ENCODE data around the gene MTF2. TPM values are rescaled to one million over a fixed set of nuclear protein-coding genes. Genes with fewer than 3 reads are reported as not detected.

Gene MTF2
- total and polyA plus RNA-seq, 9 of the 15 experiments (the other 6 are each of a cell fraction or from before 2014, with no cell fraction given), result 29.3 to 124 (median 57.7) TPM

- TF ChIP-seq BCLAF1 (IDR thresholded peaks at IDR 0.05; ENCODE audit: borderline replicate concordance in 1 of 2, control insufficient read depth in 1 of 2, low read depth in 2 of 2, low read length in 1 of 2) (0 out of 4 replicates have a peak, but pooled peaks of 1 of the 2 experiments have one; percentile 32), PCBP1 (IDR thresholded peaks at IDR 0.05; ENCODE audit: low read depth, low read length, poor library complexity, severe bottlenecking) (peak; percentile 89), IRF1 (CRISPR knock-in tag; IDR thresholded peaks at IDR 0.05; ENCODE audit: borderline replicate concordance) (no peak), DDX20 (tag; IDR thresholded peaks at IDR 0.05; ENCODE audit: low read depth) (no peak), ZNF174 (CRISPR knock-in tag; IDR thresholded peaks at IDR 0.05) (no peak), ZNF140 (CRISPR knock-in tag; IDR thresholded peaks at IDR 0.05) (no peak), HMBOX1 (IDR thresholded peaks at IDR 0.05) (no peak; the same call in 1 of the 2 replicates), FOXK2 (conservative IDR thresholded peaks at IDR 0.05 in 1 of 2, IDR thresholded peaks at IDR 0.05 in 1 of 2; ENCODE audit: low read depth in 2 of 2) (peak in 1 of 2 experiments; percentile 11; a peak in 1 of 4 replicates), ZNF280B (CRISPR knock-in tag; IDR thresholded peaks at IDR 0.05) (no peak), THRAP3 (IDR thresholded peaks at IDR 0.05; ENCODE audit: borderline replicate concordance) (no peak), POLR2AphosphoS5 (IDR thresholded peaks at IDR 0.05; ENCODE audit: control insufficient read depth, insufficient read depth, low read depth, low read length) (no peak; the same call in none of the 2 replicates), TCF3 (CRISPR knock-in tag; IDR thresholded peaks at IDR 0.05) (no peak), E2F1 (CRISPR knock-in tag; IDR thresholded peaks at IDR 0.05) (peak; percentile 71; the same call in 1 of the 2 replicates), RCOR1 (IDR thresholded peaks at IDR 0.05; ENCODE audit: borderline replicate concordance in 1 of 2, low read depth in 2 of 2, low read length in 2 of 2) (peak; percentile 14 to 24; a peak in 1 of 4 replicates), BRCA1 (IDR thresholded peaks at IDR 0.05) (no peak), BRCA1 (CRISPR knock-in tag; IDR thresholded peaks at IDR 0.05) (no peak), SIN3B (IDR thresholded peaks at IDR 0.05; ENCODE audit: low read depth) (no peak)
Observed at GRCh38 chr1:93179886-93180722, 101.0 kb downstream of the MTF2 start, which contains the start of gene TMED5 (continued).

All from K562 (cell line).